WTC11 (cell line): Measurements from ENCODE around the gene WFDC1. TPM values are rescaled to one million over a fixed set of nuclear protein-coding genes. Genes with fewer than 3 reads are reported as not detected.

Experiments
- total RNA-seq: library from RNA; stranded (reverse); gene quantifications from 3 replicates; pipeline ENCODE4 v1.2.3, GENCODE V29; 2021

Gene WFDC1
- total RNA-seq, 1 experiment from 2014 or later: 0.50 TPM

Other genes with a start within 250 kb of the WFDC1 start
- 45.1 to 47.4 TPM (median 46.9 TPM) in 3 replicates for gene MBTPS1, start 177.9 kb upstream of the WFDC1 start, total RNA-seq
- 48.6 to 58.1 TPM (median 53.4 TPM) in 3 replicates for gene HSDL1, start 149.7 kb upstream of the WFDC1 start, total RNA-seq
- 0.09 to 0.62 TPM (median 0.20 TPM) in 3 replicates for gene DNAAF1, start 149.6 kb upstream of the WFDC1 start, total RNA-seq
- 71.2 to 89.7 TPM (median 74.7 TPM) in 3 replicates for gene TAF1C, start 107.8 kb upstream of the WFDC1 start, total RNA-seq
- gene ADAD2, start 103.7 kb upstream of the WFDC1 start, total RNA-seq: 0.71 to 1.6 TPM (median 1.4 TPM) in 3 replicates
- not detected in 3 replicates for gene KCNG4, start 54.9 kb upstream of the WFDC1 start, total RNA-seq
- 2.4 to 4.3 TPM (median 2.8 TPM) in 3 replicates for gene ATP2C2, start 73.7 kb downstream of the WFDC1 start, total RNA-seq
- gene MEAK7, start 209.8 kb downstream of the WFDC1 start, total RNA-seq: 14.4 to 16.7 TPM (median 15.3 TPM) in 3 replicates